Astrocyte of the cerebellum (primary cell): Measurements from ENCODE around the gene DNAH17.

Source experiments
- DNase-seq: peaks from one replicate; pipeline ENCODE4 v3.0.0-alpha.2; 2011; ENCODE audit warnings: low read depth
- H3K4me3 ChIP-seq: 2 replicates; pipeline ENCODE4 v1.5.1; 2011; ENCODE audit warnings: mild to moderate bottlenecking, low read depth, low read length, moderate library complexity
- in situ Hi-C: cut with HindIII; loops from 2 replicates; pipeline ENCODE4 v1.10.0; 2017; ENCODE audit warnings: low sequenced_read_pairs
- TF ChIP-seq, protein P1 (sequence below): IDR thresholded peaks from 2 replicates; pipeline ENCODE4 v1.5.1; 2012; ENCODE audit warnings: low read length, low read depth, moderate library complexity, mild to moderate bottlenecking; ENCODE audit errors: missing control alignments

Gene DNAH17

DNA sequence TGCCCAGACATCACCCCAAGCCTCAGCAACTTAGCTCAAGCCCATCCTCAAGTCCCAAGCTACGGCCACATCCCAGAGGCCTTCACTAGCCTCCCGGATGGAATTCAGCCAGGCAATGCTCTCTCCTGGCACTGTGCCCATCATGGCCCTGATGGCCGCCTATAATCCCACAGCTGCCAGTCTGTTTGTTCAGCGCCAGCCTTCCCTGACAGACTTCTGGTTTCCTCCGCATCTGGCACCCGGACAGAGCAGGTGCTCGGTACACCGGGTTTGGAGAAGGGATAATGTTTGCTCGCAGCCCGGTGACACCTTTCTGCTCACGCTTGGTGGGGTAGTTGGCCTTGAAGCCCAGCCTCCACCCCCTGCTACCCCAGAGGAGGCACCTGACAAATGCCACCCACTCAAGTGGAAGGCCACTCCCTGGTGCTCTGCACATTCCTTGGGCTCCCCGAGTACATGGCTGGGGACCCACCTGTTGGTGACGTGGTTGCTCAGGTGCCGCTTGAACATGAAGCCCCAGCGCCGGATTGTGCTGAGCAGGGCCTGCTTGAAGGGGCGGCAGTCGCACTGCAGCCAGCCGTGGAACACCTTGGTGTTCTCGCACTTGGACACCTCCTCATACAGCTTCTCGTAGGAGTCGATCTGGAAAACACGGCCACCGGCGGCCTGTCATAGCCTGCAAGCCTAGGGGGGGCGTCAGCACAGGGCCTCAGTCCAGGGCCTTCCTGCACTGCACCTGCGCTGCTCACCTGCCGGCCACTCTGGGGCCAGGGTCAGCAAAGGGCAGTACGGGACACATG, 47.1 kb downstream of the DNAH17 start:
- in situ Hi-C loops: loop anchor here (5.0 kb wide), 1 partner anchor 102 kb away; no protein-coding TSS in a partner anchor
- no peak for DNase-seq
- TF ChIP-seq, protein P1, sequence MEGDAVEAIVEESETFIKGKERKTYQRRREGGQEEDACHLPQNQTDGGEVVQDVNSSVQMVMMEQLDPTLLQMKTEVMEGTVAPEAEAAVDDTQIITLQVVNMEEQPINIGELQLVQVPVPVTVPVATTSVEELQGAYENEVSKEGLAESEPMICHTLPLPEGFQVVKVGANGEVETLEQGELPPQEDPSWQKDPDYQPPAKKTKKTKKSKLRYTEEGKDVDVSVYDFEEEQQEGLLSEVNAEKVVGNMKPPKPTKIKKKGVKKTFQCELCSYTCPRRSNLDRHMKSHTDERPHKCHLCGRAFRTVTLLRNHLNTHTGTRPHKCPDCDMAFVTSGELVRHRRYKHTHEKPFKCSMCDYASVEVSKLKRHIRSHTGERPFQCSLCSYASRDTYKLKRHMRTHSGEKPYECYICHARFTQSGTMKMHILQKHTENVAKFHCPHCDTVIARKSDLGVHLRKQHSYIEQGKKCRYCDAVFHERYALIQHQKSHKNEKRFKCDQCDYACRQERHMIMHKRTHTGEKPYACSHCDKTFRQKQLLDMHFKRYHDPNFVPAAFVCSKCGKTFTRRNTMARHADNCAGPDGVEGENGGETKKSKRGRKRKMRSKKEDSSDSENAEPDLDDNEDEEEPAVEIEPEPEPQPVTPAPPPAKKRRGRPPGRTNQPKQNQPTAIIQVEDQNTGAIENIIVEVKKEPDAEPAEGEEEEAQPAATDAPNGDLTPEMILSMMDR: no peak
- H3K4me3 ChIP-seq: no peak overlapping the region

DNA sequence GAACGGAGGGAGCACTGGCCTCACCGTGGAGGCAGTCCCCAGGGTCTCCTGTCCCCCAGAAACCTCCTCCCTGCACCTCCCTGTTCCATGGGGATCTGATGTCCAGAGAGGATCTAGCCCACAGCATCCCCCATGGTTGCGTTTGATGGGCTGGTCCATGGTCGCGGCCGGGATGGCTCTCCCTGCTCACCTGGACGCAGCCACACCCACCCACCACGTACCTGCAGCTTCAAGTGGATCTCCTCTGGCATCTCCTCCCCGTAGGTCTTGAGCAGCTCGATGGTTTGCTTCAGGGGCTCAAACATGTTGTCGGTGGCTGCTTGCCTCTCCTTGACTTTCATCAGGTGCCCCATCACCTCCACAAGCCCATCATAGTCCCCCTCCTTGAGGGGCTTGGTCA, 47.9 kb downstream of the DNAH17 start:
- TF ChIP-seq, protein P1: no peak
- no peak overlapping the region for H3K4me3 ChIP-seq
- DNase-seq: no peak
- in situ Hi-C loops: no loop called here

DNA sequence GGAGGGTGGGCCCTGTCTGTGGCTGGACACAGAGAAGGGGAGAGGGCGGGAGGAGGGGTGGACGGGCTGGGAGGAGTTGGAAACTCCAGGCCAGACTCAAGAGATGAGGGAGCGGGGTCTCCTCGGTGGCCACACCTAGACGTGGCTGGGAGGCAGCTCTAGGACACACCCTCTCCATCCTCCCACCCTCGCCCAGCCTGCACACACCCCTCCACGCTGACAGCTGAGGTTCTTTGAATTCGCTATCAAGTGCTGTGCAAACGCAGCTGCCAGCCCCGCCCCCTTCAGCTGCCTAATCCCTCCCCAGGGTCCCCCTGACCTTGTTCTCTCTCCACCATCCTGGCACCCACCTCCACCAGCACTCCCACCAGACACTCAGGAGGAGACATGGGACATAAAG, 48.7 kb downstream of the DNAH17 start:
- in situ Hi-C loops: no loop called here
- TF ChIP-seq, protein P1: no peak
- H3K4me3 ChIP-seq: no peak overlapping the region
- no peak for DNase-seq

DNA sequence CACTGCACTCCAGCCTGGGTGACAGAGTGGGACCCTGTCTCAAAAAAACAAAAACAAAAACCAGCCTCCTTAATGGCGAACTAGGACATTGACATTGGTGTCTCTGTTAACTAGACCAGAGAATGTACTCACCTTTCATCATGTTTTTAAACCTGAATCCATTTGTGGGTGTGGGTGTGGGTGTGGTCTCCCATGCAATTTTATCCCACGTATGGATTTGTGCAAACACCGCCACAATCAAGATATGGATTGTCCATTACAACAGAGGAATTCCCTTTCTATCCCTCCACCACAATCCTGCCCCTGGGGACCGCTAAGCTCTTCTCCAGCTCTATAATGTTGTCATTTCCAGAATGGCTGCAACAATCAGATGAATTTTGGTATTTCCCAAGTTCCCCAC, 49.9 kb downstream of the DNAH17 start:
- no peak overlapping the region for H3K4me3 ChIP-seq
- in situ Hi-C loops: no loop called here
- no peak for DNase-seq
- TF ChIP-seq, protein P1: no peak

DNA sequence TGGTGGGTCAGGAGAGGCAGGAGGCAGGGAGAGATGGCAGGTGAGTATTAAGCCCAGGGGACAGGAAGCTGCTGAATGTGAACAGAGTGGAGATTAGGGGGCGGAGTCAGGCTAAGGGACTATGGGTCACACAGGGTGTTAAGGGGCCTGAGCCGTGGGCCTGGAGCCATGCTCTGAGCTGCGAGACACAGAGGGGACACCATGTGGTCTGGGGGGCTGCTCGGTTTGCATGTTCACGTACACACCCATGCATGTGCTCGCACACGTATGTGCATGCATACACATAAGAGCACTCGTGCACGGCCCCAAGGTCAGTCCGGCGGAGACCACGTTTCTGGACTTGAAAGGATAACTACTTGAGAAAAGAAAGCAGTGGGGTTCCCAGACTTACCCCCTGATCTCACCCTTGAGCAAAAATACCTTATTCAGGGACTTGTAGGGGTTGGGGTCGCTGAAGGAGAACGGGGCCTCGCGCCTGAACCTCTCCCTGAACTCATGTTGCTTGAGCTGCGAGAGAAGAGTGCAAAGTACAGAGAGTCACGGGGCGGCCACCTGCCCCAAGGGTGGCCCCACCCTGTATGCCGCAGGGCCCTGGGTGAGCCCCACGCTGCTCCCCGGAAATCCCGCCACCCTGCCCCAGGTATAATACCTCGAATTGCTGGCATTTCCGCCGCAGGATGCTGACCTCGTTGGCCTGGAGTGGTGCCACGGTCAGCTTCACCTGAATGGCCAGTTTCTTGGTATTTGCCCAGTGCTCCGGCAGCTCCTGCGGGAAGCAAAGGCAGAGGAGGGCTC, 50.8 kb downstream of the DNAH17 start:
- DNase-seq: no peak
- H3K4me3 ChIP-seq: no peak overlapping the region
- in situ Hi-C loops: no loop called here
- TF ChIP-seq, protein P1: no peak

DNA sequence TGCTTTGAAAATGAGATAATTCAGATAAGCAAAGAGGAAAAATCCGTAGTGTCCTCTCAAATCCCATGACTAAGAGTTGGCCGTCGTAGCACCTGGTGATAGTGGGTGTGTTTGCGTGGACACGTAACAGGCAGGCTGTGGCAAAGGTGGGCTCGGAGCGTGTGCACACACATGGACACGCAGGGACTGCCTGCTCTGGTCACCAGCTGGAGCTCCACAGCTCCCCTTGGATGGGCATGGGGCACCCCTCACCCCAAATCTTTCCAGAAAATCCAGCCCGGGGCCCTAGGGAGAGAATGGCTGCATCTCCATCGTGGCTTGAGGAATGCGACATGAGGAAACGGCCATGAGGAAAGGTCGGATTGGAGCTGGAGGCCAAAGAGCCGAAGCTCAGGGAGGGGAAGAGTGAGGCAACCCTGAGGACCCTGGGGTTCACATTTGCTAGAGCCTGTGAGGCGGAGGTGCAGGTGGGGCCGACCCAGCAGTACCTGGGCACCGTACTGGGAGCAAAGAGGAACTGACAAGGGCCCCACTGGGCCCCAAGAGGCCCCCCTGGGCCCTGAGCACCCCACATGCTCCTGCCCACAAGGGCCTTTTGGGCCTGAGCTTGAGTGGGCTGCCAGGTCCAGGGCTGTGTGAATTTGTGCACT, 51.6 kb downstream of the DNAH17 start:
- TF ChIP-seq, protein P1: no peak
- DNase-seq: no peak
- H3K4me3 ChIP-seq: no peak overlapping the region
- in situ Hi-C loops: no loop called here
